RWPE1 (cell line): ENCODE results near the gene LMF1.

Experiments used
- CTCF ChIA-PET: fragments of 350-600 bp; sonication (Branson Sonifier 250); formaldehyde crosslinking; extraction: SDS; loops from one replicate; lab custom pipeline; 2021; lab: Yijun Ruan, JAX
- POLR2A ChIA-PET: fragments of 400-600 bp; formaldehyde crosslinking; extraction: SDS; loops from one replicate; lab custom pipeline; 2020; ENCODE audit warnings: antibody characterized with exemption; ENCODE audit not compliant: low non-redundant PET; lab: Yijun Ruan, JAX
- DNase-seq: peaks from one replicate; pipeline ENCODE4 v3.0.0; 2012; ENCODE audit warnings: low spot score
- H3K27ac ChIP-seq: fragments of 450-650 bp; 2 replicates; pipeline ENCODE4 v1.5.1; 2017
- CTCF ChIP-seq: fragments of 450-650 bp; conservative IDR thresholded peaks from 2 replicates; pipeline ENCODE4 v1.5.1; 2017; ENCODE audit warnings: low read depth, mild to moderate bottlenecking

Gene LMF1

GRCh38 chr16:899683-900060 lies 71.1 kb downstream of the LMF1 start:
- no peak for TF ChIP-seq CTCF
- ChIA-PET POLR2A (no interaction called here), CTCF (interaction anchor here (0.6 to 0.7 kb wide), 2 partner anchors 11 to 967 kb away, joined by 3 read pairs; no protein-coding TSS in a partner anchor)
- DNase-seq: no peak
- no peak overlapping the region for H3K27ac ChIP-seq

- POLR2A ChIA-PET: no interaction called here
- TF ChIP-seq CTCF: no peak
- CTCF ChIA-PET: interaction anchor here (0.6 kb wide), 1 partner anchor 10 kb away, joined by 3 read pairs; no protein-coding TSS in a partner anchor
Observed at GRCh38 chr16:898761-899682, 71.8 kb downstream of the LMF1 start.

GRCh38 chr16:898216-898615 lies 72.6 kb downstream of the LMF1 start:
- ChIA-PET POLR2A (no interaction called here), CTCF (no interaction called here)
- DNase-seq: no peak
- no peak for TF ChIP-seq CTCF
- no peak overlapping the region for H3K27ac ChIP-seq

More at GRCh38 chr16:898761-899682, 71.8 kb downstream of the LMF1 start:
- no peak overlapping the region for H3K27ac ChIP-seq
- no peak for DNase-seq

GRCh38 chr16:897701-898100 lies 73.1 kb downstream of the LMF1 start:
- CTCF ChIA-PET: no interaction called here
- TF ChIP-seq CTCF: no peak
- POLR2A ChIA-PET: no interaction called here
- DNase-seq: no peak
- H3K27ac ChIP-seq: no peak overlapping the region

GRCh38 chr16:897200-897543 lies 73.6 kb downstream of the LMF1 start:
- no peak for TF ChIP-seq CTCF
- no peak overlapping the region for H3K27ac ChIP-seq
- ChIA-PET POLR2A (no interaction called here), CTCF (no interaction called here)
- no peak for DNase-seq

- POLR2A ChIA-PET: no interaction called here
- no peak for TF ChIP-seq CTCF
Observed at GRCh38 chr16:896261-897199, 74.3 kb downstream of the LMF1 start.

More at GRCh38 chr16:896261-897199, 74.3 kb downstream of the LMF1 start:
- no peak for DNase-seq
- H3K27ac ChIP-seq: no peak overlapping the region
- CTCF ChIA-PET: no interaction called here
